Measurements from ENCODE around the gene ICE2.

The ICE2 gene

GRCh38 chr15:60390231-60390630 lies 88.7 kb downstream of the ICE2 start:
- no peak for DNase-seq (ENCODE audit: low read depth)

DNA sequence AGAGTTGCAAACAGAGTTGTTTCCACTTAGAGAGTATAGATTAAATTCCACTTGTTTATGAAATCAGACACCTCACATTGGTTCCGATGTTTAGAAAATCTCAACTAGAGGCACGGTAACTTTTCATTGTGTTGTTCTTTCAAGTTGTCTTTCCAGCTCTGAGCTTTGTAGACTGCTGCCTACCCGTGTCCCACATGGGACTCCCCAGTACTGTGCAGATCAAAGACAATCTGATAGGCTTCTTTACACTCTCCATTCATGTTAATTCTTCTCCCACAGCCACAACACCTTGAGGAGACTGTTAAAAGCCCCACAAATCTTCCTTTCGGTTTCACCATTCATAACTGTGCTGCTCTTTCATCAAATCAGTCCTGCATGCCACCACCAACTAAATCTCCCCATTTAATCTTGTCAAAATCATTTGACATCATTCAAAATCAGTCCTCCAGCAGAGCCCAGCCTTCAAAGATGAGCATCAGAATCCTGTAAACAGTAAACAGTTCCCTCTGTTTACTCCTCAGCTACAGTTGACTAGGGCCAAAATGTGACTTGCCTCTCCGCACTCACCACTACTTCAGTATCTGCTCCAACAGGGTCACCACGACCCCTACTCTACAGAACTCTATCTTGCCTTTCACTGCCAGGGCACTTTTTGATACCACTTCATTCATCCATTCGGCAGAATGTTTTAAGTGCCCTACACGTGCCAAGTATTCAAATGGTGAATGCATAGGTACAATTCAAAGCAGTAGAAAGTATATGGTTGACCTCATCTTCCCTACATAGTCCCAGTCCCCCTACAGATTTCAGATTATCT lies 89.5 kb downstream of the ICE2 start:
- no peak for DNase-seq (ENCODE audit: low read depth)

- DNase-seq (ENCODE audit: low read depth) = no peak
These were observed 91.6 kb downstream of the ICE2 start for GRCh38 chr15:60387321-60387720.

DNA sequence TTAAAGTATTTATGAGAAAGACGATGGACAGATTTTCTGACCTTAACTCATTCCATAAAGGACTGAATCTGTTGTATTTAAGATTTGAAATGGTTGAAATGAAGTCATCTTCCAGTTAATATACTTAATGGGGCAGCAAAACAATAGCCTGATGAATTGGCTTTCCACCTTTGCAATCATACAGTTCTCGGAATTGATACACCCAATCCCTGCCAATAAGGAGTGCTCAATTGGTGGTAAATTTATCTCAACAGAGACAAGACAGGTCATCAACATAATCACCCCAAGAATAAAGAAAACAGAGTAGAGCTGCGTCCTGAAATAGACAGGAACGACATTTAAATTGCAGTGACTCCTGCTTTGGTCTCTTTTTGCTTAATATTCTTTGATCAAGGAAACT lies 92.3 kb downstream of the ICE2 start:
- DNase-seq (ENCODE audit: low read depth) = no peak

DNA sequence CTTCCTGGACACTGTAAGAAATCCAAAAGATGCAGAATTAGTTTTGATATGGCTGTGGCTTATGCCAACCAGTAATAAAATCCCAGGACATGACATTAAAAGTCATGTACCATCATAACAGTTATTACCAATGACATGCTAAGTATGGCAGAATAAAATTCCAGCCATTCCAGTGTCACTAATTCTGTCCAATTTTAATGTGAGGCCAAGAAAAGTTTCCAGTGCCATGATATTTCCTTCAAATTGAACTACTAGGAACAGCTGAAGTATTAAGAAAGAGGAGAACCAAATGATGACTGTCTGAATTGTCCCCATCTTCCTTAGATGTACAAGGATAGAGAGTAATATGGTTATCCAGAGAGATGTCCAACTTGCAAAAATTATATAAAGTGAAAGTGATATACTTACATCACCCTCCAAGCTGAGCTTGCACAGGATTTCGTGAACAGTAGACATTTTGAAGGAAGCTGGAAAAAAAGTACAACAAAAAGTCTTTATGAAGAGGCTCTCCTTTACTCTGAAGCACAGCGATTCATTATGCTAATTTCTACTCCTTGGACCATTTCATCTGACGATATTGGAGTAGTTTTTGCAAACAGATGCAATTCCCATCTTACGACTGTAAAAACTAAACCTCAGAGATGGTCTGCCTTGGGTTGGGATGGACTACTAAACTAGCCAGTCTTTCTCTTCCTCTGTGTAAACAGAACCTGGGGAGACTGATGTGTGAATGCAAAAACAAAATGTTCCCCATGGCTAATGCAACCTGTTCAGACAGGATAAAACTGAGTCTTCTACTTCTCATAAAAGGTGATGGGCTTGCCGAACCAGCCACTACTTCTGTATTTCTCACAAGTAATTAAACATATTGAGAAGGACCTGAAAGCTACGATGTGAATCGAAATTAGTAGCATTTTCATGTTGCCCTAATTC lies 93.1 kb downstream of the ICE2 start:
- DNase-seq (ENCODE audit: low read depth) = no peak

GRCh38 chr15:60384526-60385126 lies 94.3 kb downstream of the ICE2 start:
- no peak for DNase-seq (ENCODE audit: low read depth)

- no peak for DNase-seq (ENCODE audit: low read depth)
These were observed 94.9 kb downstream of the ICE2 start for GRCh38 chr15:60384053-60384452.

DNA sequence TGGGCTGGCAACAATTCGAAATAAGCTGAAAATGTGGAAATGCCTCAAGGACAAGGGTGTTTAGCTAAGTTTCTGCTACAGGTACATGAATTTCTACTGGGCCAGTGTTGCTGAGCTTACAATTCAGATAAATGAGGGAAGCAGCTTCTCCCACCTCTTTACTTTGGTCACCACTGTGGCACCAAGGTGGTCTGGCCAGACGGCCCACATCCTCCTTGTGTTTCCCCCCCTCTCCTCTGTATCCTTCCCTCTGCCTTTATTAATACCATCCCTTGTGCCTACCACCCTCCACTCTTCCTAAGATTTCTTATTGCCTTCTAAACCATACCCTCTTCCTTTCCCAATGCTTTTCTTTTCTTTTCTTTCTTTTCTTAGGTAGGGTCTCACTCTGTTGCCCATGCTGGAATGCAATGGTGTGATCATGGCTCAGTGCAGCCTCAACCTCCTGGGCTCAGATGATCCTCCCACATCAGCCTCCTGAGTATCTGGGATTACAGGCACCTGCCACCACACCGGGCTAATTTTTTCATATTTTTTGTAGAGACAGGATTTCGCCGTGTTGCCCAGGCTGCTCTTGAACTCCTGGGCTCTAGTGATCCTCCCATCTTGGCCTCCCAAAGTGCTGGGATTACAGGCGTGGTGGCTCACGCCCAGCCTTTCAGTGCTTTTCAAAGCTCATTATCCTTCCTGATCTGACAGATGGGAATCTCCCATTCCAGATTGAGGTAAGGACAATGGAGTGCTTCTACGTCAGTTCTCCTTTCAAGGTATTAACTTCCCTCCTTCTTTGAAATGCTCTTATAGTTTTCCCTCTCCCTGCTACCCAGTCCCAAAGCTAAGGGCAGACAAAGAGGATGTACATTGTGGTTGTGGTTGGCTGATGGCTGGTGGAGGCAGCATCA lies 95.9 kb downstream of the ICE2 start:
- DNase-seq (ENCODE audit: low read depth) = no peak

- DNase-seq (ENCODE audit: low read depth) = no peak
These were observed 97.7 kb downstream of the ICE2 start for GRCh38 chr15:60381148-60381788.

- no peak for DNase-seq (ENCODE audit: low read depth)
These were observed 99.2 kb downstream of the ICE2 start for GRCh38 chr15:60379525-60380274.

DNA sequence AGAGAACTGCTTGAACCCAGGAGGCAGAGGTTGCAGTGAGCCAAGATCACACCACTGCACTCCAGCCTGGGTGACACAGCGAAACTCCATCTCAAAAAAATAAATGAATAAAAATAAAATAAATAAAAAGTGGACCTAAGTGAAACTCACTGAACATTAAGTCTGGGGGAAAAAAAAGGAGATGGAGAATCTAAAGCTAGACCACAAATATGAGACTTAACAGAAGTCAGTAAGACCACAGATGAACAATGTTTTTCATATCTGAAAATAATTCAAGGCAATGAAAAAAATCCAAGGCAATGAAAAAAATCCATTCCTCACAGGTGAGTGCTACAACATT lies 99.8 kb downstream of the ICE2 start:
- DNase-seq (ENCODE audit: low read depth) = no peak

DNA sequence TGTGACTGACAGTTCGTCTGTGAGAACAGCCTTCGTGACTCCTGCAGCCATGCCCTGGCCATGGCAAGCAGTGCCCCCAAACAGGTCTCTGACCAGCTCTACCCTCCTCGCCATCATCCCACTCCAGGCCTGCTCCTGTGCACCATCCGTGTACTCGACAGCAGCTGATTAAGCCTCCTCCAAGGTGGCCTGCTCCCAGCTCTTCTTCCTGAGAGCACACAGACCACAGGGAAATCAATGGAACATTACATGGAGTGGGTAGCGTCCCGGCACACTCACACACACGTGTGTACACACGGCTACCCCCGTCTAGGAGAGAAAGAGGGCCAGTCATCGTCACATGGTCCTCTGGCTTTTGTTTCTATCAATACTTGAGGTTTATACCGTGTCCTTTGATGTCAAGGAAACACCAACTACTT lies 102.3 kb downstream of the ICE2 start:
- DNase-seq (ENCODE audit: low read depth) = no peak

- no peak for DNase-seq (ENCODE audit: low read depth)
These were observed 103.6 kb downstream of the ICE2 start for GRCh38 chr15:60375306-60375705.

- no peak for DNase-seq (ENCODE audit: low read depth)
These were observed 104.3 kb downstream of the ICE2 start for GRCh38 chr15:60374628-60375081.

DNA sequence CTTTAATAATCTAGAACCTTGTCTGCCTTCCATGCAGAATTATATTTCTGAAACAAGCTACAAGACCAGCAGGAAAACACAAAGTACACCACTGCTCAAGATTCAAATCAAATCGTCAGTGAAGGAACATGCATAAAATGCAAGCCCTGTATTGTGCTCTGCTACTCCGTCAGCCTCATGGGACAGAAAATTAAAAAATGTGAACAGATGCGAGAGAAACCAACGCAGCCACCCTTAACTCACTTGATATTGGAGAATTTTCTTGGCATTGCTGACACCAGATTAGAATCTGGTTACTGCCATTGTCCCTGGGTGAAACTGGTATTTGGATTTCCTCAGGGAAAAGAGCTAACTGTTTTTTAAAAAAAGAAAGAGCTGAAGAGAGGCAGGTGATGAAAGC lies 104.7 kb downstream of the ICE2 start:
- DNase-seq (ENCODE audit: low read depth) = no peak

GRCh38 chr15:60373745-60374144 lies 105.2 kb downstream of the ICE2 start:
- no peak for DNase-seq (ENCODE audit: low read depth)

GRCh38 chr15:60373327-60373726 lies 105.6 kb downstream of the ICE2 start:
- DNase-seq (ENCODE audit: low read depth) = no peak

DNA sequence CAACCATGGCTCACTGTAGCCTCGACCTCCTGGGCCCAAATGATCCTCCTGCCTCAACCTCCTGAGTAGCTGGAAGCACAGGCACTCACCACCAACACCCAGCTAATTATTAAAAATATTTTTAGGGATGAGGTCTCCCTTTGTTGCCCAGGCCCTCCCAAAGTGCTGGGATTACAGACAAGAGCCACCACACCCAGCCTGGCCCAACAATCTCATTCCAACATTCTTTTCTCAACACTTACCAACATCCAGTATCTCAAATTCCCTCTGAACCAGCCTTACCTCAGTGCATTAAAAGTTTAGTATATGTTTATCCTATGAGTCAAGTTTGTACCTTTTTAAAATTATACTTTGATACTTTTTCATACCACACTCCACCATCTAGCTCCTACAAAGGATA lies 106.2 kb downstream of the ICE2 start:
- no peak for DNase-seq (ENCODE audit: low read depth)

DNA sequence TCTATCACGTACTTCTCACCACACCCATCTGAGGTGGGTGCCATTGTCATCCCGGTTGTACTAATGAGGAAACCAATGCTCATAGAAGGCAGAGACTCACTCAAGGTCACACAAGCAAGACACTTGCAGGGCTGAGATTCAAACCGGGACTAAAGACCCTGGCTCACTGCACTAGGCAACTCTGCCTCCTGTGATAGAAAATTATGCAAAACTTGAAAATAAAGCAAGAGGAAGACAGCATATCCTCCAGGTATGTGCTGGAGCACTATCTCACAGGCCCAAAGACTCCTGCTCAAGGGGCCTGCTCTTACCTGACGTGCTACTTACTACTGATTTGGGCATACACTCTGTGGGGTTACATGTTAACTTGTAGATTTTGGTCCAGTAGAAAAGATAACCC lies 106.7 kb downstream of the ICE2 start:
- DNase-seq (ENCODE audit: low read depth) = no peak
